Esophagus muscularis mucosa (tissue), 4 donors: ENCODE data around the gene OR5AU1. TPM values are rescaled to one million over a fixed set of nuclear protein-coding genes. Genes with fewer than 3 reads are reported as not detected.

ENCODE experiments used
- DNase-seq: peaks from one replicate; pipeline ENCODE4 v3.0.0-alpha.2; 2017; ENCODE audit errors: extremely low spot score
- H3K27ac ChIP-seq, 4 donors: fragments of 200-600 bp; sonication (generic); replicated peaks in 1 of 4; 1 replicate in 3 of 4; 2 replicates in 1 of 4; pipeline ENCODE4 v1.5.1; 2016 to 2019; ENCODE audit warnings: mild to moderate bottlenecking in 1 of 4
- H3K27me3 ChIP-seq, 4 donors: fragments of 200-600 bp; sonication (generic); one replicate each; pipeline versions ENCODE4 v1.5.1 to v1.6.0; 2016 to 2019
- H3K36me3 ChIP-seq, 4 donors: fragments of 200-600 bp; sonication (generic); one replicate each; pipeline ENCODE4 v1.5.1; 2016 to 2019
- H3K4me1 ChIP-seq, 4 donors: fragments of 200-600 bp; sonication (generic); one replicate each; pipeline ENCODE4 v1.5.1; 2016 to 2019
- H3K4me3 ChIP-seq, 4 donors: fragments of 200-600 bp; sonication (generic); 1 replicate in 2 of 4; 2 replicates in 2 of 4; pipeline ENCODE4 v1.5.1; 2016 to 2019; ENCODE audit warnings: mild to moderate bottlenecking in 4 of 4, moderate library complexity in 1 of 4
- H3K9me3 ChIP-seq, 4 donors: fragments of 200-600 bp; sonication (generic); 1 replicate in 3 of 4; 2 replicates in 1 of 4; pipeline ENCODE4 v1.5.1; 2016 to 2019
- CTCF ChIP-seq, 3 experiments: fragments of 200-600 bp in 2 of 3; fragments of 450-650 bp in 1 of 3; sonication (generic) in 2 of 3; IDR thresholded peaks; one replicate each; pipeline ENCODE4 v1.5.1; 2017 to 2019; ENCODE audit warnings: antibody characterized with exemption in 3 of 3, mild to moderate bottlenecking in 2 of 3, moderate library complexity in 1 of 3
- EP300 ChIP-seq: sonication (generic); formaldehyde crosslinking; IDR thresholded peaks from one replicate; pipeline ENCODE4 v1.6.1; 2017; ENCODE audit warnings: antibody characterized with exemption
- POLR2A ChIP-seq: fragments of 450-650 bp; IDR thresholded peaks from one replicate; pipeline ENCODE4 v1.6.1; 2017; ENCODE audit warnings: antibody characterized with exemption, moderate library complexity, mild to moderate bottlenecking, low read depth
- POLR2AphosphoS5 ChIP-seq, 2 donors: sonication (generic); formaldehyde crosslinking; IDR thresholded peaks; one replicate each; pipeline ENCODE4 v1.6.1; 2017; ENCODE audit warnings: antibody characterized with exemption in 2 of 2
- WGBS: methylation state at CpG from one replicate; pipeline ENCODE4 v1.1.5; 2018; 5-methylcytosine and 5-hydroxymethylcytosine counted together
- intact Hi-C: fragments of 100-400 bp; cut with DNase I; formaldehyde crosslinking; loops from one replicate; pipeline ENCODE4 v1.15.1; 2023
- total RNA-seq, 4 donors: library from RNA; depleted of rRNA; stranded (reverse); fragments of >200 nt; gene quantifications; one replicate each; pipeline versions ENCODE4 v1.1.0 to v1.2.1, GENCODE V29; 2016

The OR5AU1 gene
- not detected for total RNA-seq

DNA sequence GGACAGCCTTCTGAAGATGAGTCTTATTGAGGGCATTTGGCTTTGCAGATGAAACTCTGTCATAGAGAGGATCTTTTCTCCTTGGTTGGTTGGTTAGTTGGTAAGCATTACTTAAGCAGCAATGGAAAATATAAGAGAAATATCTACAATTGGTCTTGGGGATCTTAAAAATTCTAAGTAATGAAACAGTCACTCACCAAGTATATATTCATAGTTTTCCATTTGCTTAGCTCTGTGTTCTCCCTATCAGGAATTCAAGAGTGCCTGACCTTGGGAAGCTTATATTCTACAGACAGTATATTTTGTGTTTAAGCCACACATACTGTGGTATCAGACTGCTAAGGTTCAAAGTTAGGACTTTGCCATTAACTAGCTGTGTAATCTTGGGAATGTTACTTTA is at the start of gene OR5AU1:
Gene OR5AU1, minus strand, starts transcription at position 101 of the 400 bp plus-strand sequence. CDS start 191 bp downstream, outside the sequence.
- no peak within 1 kb of the TSS for H3K4me3 ChIP-seq
- intact Hi-C loops, result no loop called here
- H3K4me1 ChIP-seq, result no peaks in the 10 kb centered on the region
- TF ChIP-seq POLR2AphosphoS5 (IDR thresholded peaks at IDR 0.05) (no peak), POLR2A (no peak), CTCF (IDR thresholded peaks at IDR 0.05) (no peak), EP300 (no peak)
- no peak for DNase-seq
- H3K9me3 ChIP-seq, result no peaks in the 10 kb centered on the region
- no peak within 1 kb of the TSS for H3K27ac ChIP-seq
- no peaks in the 10 kb centered on the region for H3K36me3 ChIP-seq
- H3K27me3 ChIP-seq, result no peaks in the 10 kb centered on the region

GRCh38 chr14:21205026-21205677 is 49.3 kb upstream of the OR5AU1 start:
- intact Hi-C loops, result no loop called here
- peaks cover 16 to 61% (median 37%) of the 10 kb centered on the region in 4 donors for H3K36me3 ChIP-seq
- no peak for DNase-seq
- H3K4me3 ChIP-seq, result no peak overlapping the region
- TF ChIP-seq CTCF (IDR thresholded peaks at IDR 0.05), result no peak
- no peak for TF ChIP-seq POLR2AphosphoS5 (IDR thresholded peaks at IDR 0.05)
- TF ChIP-seq EP300, result no peak
- no peak for TF ChIP-seq POLR2A
- H3K27ac ChIP-seq, result no peak overlapping the region
- no peaks in the 10 kb centered on the region for H3K27me3 ChIP-seq
- H3K9me3 ChIP-seq, result no peaks in the 10 kb centered on the region
- 78% methylated on average over 4 of the region's 4 CpGs for WGBS
- peaks cover 0 to 4% (median 0%) of the 10 kb centered on the region in 4 donors for H3K4me1 ChIP-seq

- H3K4me3 ChIP-seq, result no peak overlapping the region
- 87% methylated on average over 8 of the region's 8 CpGs for WGBS
- TF ChIP-seq POLR2A, result no peak
- TF ChIP-seq CTCF (IDR thresholded peaks at IDR 0.05), result no peak
- no peak for TF ChIP-seq EP300
- TF ChIP-seq POLR2AphosphoS5 (IDR thresholded peaks at IDR 0.05), result no peak
- no peak overlapping the region for H3K27ac ChIP-seq
- no peak for DNase-seq
- no peaks in the 10 kb centered on the region for H3K27me3 ChIP-seq
- no peaks in the 10 kb centered on the region for H3K9me3 ChIP-seq
- H3K36me3 ChIP-seq, result peaks cover 8 to 54% (median 29%) of the 10 kb centered on the region in 4 donors
- intact Hi-C loops, result no loop called here
- H3K4me1 ChIP-seq, result peaks cover 0 to 4% (median 0%) of the 10 kb centered on the region in 4 donors
Measured at GRCh38 chr14:21204167-21205025, 48.5 kb upstream of the OR5AU1 start.

- H3K36me3 ChIP-seq, result peaks cover 1 to 46% (median 22%) of the 10 kb centered on the region in 4 donors
- WGBS, result 77% methylated on average over 8 of the region's 8 CpGs
Measured at GRCh38 chr14:21203470-21204166, 47.8 kb upstream of the OR5AU1 start.

More at GRCh38 chr14:21203470-21204166, 47.8 kb upstream of the OR5AU1 start:
- no peak for TF ChIP-seq CTCF (IDR thresholded peaks at IDR 0.05)
- TF ChIP-seq POLR2A, result no peak
- TF ChIP-seq POLR2AphosphoS5 (IDR thresholded peaks at IDR 0.05), result no peak
- no peak for TF ChIP-seq EP300
- H3K27ac ChIP-seq, result no peak overlapping the region
- no peak overlapping the region for H3K4me3 ChIP-seq
- H3K4me1 ChIP-seq, result peaks cover 0 to 4% (median 0%) of the 10 kb centered on the region in 4 donors
- H3K9me3 ChIP-seq, result no peaks in the 10 kb centered on the region
- intact Hi-C loops, result no loop called here
- no peaks in the 10 kb centered on the region for H3K27me3 ChIP-seq
- no peak for DNase-seq
